NCI-H187 treated with DMSO at 0.1 percent for 48 hours (cell line): ENCODE results near the gene OXNAD1.

Source experiments
- DNase-seq: peaks from one replicate; lab custom pipeline; 2025; lab: John Stamatoyannopoulos, UW

OXNAD1 gene

GRCh38 chr3:16247282-16248061 lies 17.5 kb upstream of the OXNAD1 start:
- no peak for DNase-seq

- DNase-seq = no peak
Measured at GRCh38 chr3:16248556-16248955, 16.5 kb upstream of the OXNAD1 start.

- no peak for DNase-seq
Measured at GRCh38 chr3:16249336-16249735, 15.7 kb upstream of the OXNAD1 start.

- no peak for DNase-seq
Measured at GRCh38 chr3:16249886-16250285, 15.1 kb upstream of the OXNAD1 start.

- no peak for DNase-seq
Measured at GRCh38 chr3:16251316-16252085, 13.5 kb upstream of the OXNAD1 start.

GRCh38 chr3:16252243-16252978 lies 12.6 kb upstream of the OXNAD1 start:
- no peak for DNase-seq

- DNase-seq = no peak
Measured at GRCh38 chr3:16252988-16253387, 12.0 kb upstream of the OXNAD1 start.

- DNase-seq = no peak
Measured at GRCh38 chr3:16253601-16254000, 11.4 kb upstream of the OXNAD1 start.

GRCh38 chr3:16254916-16255315 lies 10.1 kb upstream of the OXNAD1 start:
- DNase-seq = no peak

GRCh38 chr3:16255326-16255725 lies 9.7 kb upstream of the OXNAD1 start:
- no peak for DNase-seq

- no peak for DNase-seq
Measured at GRCh38 chr3:16255726-16256125, 9.3 kb upstream of the OXNAD1 start.

GRCh38 chr3:16257309-16257708 lies 7.7 kb upstream of the OXNAD1 start:
- no peak for DNase-seq

- no peak for DNase-seq
Measured at GRCh38 chr3:16258177-16258576, 6.8 kb upstream of the OXNAD1 start.

GRCh38 chr3:16258866-16259265 lies 6.1 kb upstream of the OXNAD1 start:
- no peak for DNase-seq

- DNase-seq = no peak
Measured at GRCh38 chr3:16260046-16260445, 5.0 kb upstream of the OXNAD1 start.

GRCh38 chr3:16262174-16262573 lies 2.8 kb upstream of the OXNAD1 start:
- DNase-seq = no peak

- no peak for DNase-seq
Measured at GRCh38 chr3:16264174-16264707, 771 bp upstream of the OXNAD1 start.

- DNase-seq = no peak
Measured at GRCh38 chr3:16265455-16265786, 409 bp downstream of the OXNAD1 start.

- DNase-seq = no peak
Measured at GRCh38 chr3:16266714-16267113, 1.7 kb downstream of the OXNAD1 start.

- no peak for DNase-seq
Measured at GRCh38 chr3:16270855-16271254, 5.8 kb downstream of the OXNAD1 start.

- DNase-seq = no peak
Measured at GRCh38 chr3:16272588-16272987, 7.6 kb downstream of the OXNAD1 start.

GRCh38 chr3:16273867-16274266 lies 8.9 kb downstream of the OXNAD1 start:
- DNase-seq = no peak

GRCh38 chr3:16277471-16277870 lies 12.5 kb downstream of the OXNAD1 start:
- no peak for DNase-seq
